Measurements from ENCODE around the gene TRAK2. TPM values are rescaled to one million over a fixed set of nuclear protein-coding genes. Genes with fewer than 3 reads are reported as not detected.

The TRAK2 gene
- total and polyA plus RNA-seq, 2 of the 8 experiments (the other 6 are each of a cell fraction or from before 2014, with no cell fraction given): 4.5 to 15.7 TPM

DNA sequence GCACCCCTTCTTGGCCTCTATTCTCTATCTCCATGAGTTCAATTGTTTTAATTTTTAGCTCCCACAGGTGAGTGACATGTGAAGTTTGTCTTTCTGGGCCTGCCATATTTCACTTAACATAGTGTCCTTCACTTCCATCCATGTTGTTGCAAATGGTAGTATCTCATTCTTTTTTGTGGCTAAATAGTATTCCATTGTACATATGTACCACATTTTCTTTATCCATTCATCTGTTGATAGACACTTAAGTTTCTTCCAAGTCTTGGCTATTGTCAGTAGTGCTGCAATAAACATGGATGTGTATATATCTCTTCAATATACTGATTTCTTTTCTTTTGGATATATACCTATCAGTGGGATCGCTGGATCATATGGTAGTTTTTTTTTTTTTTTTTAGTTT is 9.3 kb upstream of the TRAK2 start (continued):
- TF ChIP-seq PHF8 (conservative IDR thresholded peaks at IDR 0.05; ENCODE audit: low read depth, low read length) (no peak), RFX5 (IDR thresholded peaks at IDR 0.05; ENCODE audit: borderline replicate concordance, low read depth, low read length) (no peak), ASH2L (IDR thresholded peaks at IDR 0.05; ENCODE audit: low read length) (no peak), CHD1 (IDR thresholded peaks at IDR 0.05; ENCODE audit: low read depth, low read length) (no peak), SP4 (IDR thresholded peaks at IDR 0.05; ENCODE audit: low read length) (no peak)

All from H1 (cell line).